Astrocyte (in vitro differentiated cells and primary cell): ENCODE results near the gene HAUS3. TPM values are rescaled to one million over a fixed set of nuclear protein-coding genes. Genes with fewer than 3 reads are reported as not detected.

Experiments
- DNase-seq: peaks from one replicate; pipeline ENCODE4 v3.0.0-alpha.2; 2010; ENCODE audit warnings: low read depth
- FAIRE-seq: peaks from 2 replicates; lab custom pipeline; 2011; peaks lifted over from hg19 to GRCh38; lab: Jason Lieb, UNC
- H2AFZ ChIP-seq: 2 replicates; pipeline ENCODE4 v1.6.0; 2012; ENCODE audit warnings: low read depth, low read length, inconsistent platforms
- H3K27ac ChIP-seq: 2 replicates; pipeline ENCODE4 v1.5.1; 2011; ENCODE audit warnings: low read depth, low read length, inconsistent platforms
- H3K27me3 ChIP-seq: 2 replicates; pipeline ENCODE4 v1.6.0; 2011; ENCODE audit warnings: low read length, inconsistent platforms; ENCODE audit not compliant: insufficient read depth
- H3K36me3 ChIP-seq: 2 replicates; pipeline ENCODE4 v1.5.1; 2011; ENCODE audit warnings: low read length, inconsistent platforms; ENCODE audit not compliant: insufficient read depth
- H3K4me1 ChIP-seq: 2 replicates; pipeline ENCODE4 v1.5.1; 2011; ENCODE audit warnings: low read length, inconsistent platforms; ENCODE audit not compliant: insufficient read depth
- H3K4me2 ChIP-seq: 2 replicates; pipeline ENCODE4 v1.6.0; 2012; ENCODE audit warnings: low read length, inconsistent platforms
- H3K4me3 ChIP-seq: 2 replicates; pipeline ENCODE4 v1.5.1; 2011; ENCODE audit warnings: low read depth, mild to moderate bottlenecking, low read length, inconsistent platforms; ENCODE audit not compliant: insufficient read depth
- H3K79me2 ChIP-seq: 2 replicates; pipeline ENCODE4 v1.6.0; 2012; ENCODE audit warnings: mild to moderate bottlenecking, low read length, inconsistent platforms; ENCODE audit not compliant: insufficient read depth
- H3K9ac ChIP-seq: 2 replicates; pipeline ENCODE4 v1.6.0; 2012; ENCODE audit warnings: mild to moderate bottlenecking, low read length, inconsistent platforms
- H3K9me3 ChIP-seq: 2 replicates; pipeline ENCODE4 v1.5.1; 2012; ENCODE audit warnings: low read depth, mild to moderate bottlenecking, low read length, inconsistent platforms; ENCODE audit not compliant: insufficient read depth
- H4K20me1 ChIP-seq: 2 replicates; pipeline ENCODE4 v1.6.0; 2012; ENCODE audit warnings: low read length, inconsistent platforms; ENCODE audit not compliant: insufficient read depth
- H3K27ac Mint-ChIP-seq: one replicate; pipeline ENCODE4 v1.8.0; 2021; ENCODE audit warnings: mild to moderate bottlenecking, mixed read lengths; ENCODE audit not compliant: unreplicated experiment
- H3K27me3 Mint-ChIP-seq: one replicate; pipeline ENCODE4 v1.8.0; 2021; ENCODE audit warnings: low read depth, mixed read lengths; ENCODE audit not compliant: unreplicated experiment
- H3K36me3 Mint-ChIP-seq: one replicate; pipeline ENCODE4 v1.8.0; 2021; ENCODE audit warnings: low read depth, mixed read lengths; ENCODE audit not compliant: unreplicated experiment
- H3K4me1 Mint-ChIP-seq: one replicate; pipeline ENCODE4 v1.8.0; 2021; ENCODE audit warnings: low read depth, mixed read lengths; ENCODE audit not compliant: unreplicated experiment
- H3K4me3 Mint-ChIP-seq: one replicate; pipeline ENCODE4 v1.8.0; 2021; ENCODE audit warnings: mild to moderate bottlenecking, moderate library complexity, mixed read lengths; ENCODE audit not compliant: unreplicated experiment
- H3K9me3 Mint-ChIP-seq: one replicate; pipeline ENCODE4 v1.8.0; 2021; ENCODE audit warnings: mild to moderate bottlenecking, mixed read lengths; ENCODE audit not compliant: unreplicated experiment
- EZH2 ChIP-seq: IDR thresholded peaks from 2 replicates; pipeline ENCODE4 v1.6.1; 2012; ENCODE audit warnings: mild to moderate bottlenecking, low read length, inconsistent platforms; ENCODE audit not compliant: insufficient read depth
- total RNA-seq: library from RNA; stranded (reverse); gene quantifications from 2 replicates; pipeline ENCODE4 v1.2.1, GENCODE V29; 2021
- TF ChIP-seq, protein P1 (sequence below): IDR thresholded peaks from 2 replicates; pipeline ENCODE4 v1.5.1; 2011; ENCODE audit warnings: low read depth, mild to moderate bottlenecking, inconsistent platforms, low read length, moderate library complexity; ENCODE audit not compliant: insufficient read depth

Gene HAUS3
- total RNA-seq, 1 donor from 2014 or later, result 10.7 TPM

DNA sequence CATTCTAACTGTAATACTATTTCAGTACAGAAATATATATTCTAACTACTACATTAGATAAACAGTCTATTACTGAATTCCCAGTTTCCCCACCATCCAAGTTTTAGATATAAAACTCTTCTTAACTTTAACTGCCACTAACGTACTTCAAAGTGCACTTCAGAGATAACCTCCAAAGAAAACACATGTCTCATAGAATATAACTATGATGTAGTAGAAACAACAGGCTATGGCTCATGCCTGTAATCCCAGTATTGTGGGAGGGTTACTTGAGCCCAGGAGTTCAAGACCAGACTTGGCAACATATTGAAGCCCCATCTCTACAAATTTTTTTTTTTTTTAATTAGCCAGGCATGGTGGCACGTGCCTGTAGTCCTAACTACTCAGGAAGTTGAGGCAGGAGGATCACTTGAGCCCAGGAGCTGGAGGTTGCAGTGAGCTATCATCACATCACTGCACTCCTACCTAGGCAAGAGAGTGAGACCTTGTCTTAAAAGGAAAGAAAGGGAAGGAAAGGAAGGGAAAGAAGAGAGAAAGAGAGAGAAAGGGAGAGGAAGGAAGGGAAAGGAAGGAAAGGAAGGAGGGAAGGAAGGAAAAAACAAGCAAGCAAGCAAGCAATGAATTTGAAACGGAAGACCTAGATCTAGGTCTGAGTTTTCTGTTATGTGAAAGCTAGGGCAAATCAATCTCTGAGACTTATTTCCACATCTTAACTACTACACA lies 4.8 kb downstream of the HAUS3 start:
- no peaks in the 10 kb centered on the region for H3K9me3 ChIP-seq
- no peak overlapping the region for H3K4me3 ChIP-seq
- Mint-ChIP-seq H3K36me3 (peaks cover 7% of the 10 kb centered on the region), H3K27ac (no peak overlapping the region), H3K4me3 (no peak overlapping the region), H3K9me3 (no peaks in the 10 kb centered on the region), H3K4me1 (peaks cover 14% of the 10 kb centered on the region), H3K27me3 (no peaks in the 10 kb centered on the region)
- H3K79me2 ChIP-seq, result peaks cover 50% of the 10 kb centered on the region
- no peak overlapping the region for H3K27ac ChIP-seq
- peaks cover 19% of the 10 kb centered on the region for H3K4me1 ChIP-seq
- TF ChIP-seq EZH2, result no peak
- TF ChIP-seq, protein P1, sequence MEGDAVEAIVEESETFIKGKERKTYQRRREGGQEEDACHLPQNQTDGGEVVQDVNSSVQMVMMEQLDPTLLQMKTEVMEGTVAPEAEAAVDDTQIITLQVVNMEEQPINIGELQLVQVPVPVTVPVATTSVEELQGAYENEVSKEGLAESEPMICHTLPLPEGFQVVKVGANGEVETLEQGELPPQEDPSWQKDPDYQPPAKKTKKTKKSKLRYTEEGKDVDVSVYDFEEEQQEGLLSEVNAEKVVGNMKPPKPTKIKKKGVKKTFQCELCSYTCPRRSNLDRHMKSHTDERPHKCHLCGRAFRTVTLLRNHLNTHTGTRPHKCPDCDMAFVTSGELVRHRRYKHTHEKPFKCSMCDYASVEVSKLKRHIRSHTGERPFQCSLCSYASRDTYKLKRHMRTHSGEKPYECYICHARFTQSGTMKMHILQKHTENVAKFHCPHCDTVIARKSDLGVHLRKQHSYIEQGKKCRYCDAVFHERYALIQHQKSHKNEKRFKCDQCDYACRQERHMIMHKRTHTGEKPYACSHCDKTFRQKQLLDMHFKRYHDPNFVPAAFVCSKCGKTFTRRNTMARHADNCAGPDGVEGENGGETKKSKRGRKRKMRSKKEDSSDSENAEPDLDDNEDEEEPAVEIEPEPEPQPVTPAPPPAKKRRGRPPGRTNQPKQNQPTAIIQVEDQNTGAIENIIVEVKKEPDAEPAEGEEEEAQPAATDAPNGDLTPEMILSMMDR, result no peak
- no peaks in the 10 kb centered on the region for H3K27me3 ChIP-seq
- H3K36me3 ChIP-seq, result peaks cover 15% of the 10 kb centered on the region
- FAIRE-seq, result no peak
- no peak overlapping the region for H2AFZ ChIP-seq
- peaks cover 33% of the 10 kb centered on the region for H4K20me1 ChIP-seq
- no peak for DNase-seq
- no peak overlapping the region for H3K4me2 ChIP-seq
- no peak overlapping the region for H3K9ac ChIP-seq

DNA sequence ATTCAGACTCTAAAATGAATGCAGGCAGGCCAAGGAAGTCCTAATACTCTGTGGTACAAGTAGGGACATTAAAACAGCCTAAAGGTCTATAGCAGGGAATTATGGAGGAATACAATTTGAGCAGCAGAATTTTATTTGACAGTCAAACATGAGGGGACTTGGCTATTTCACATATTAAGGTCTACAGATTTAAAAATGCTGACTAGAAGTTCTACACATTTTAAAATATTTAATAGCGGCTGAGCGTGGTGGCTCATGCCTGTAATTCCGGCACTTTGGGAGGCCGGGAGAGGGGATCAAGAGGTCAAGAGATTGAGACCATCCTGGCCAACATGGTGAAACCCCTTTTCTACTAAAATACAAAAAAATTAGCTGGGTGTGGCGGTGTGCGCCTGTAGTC lies 10.8 kb downstream of the HAUS3 start:
- FAIRE-seq (no peak), DNase-seq (no peak)
- H3K4me3 Mint-ChIP-seq, result no peak overlapping the region

More for the DNA sequence above, 10.8 kb downstream of the HAUS3 start:
- no peaks in the 10 kb centered on the region for H3K9me3 ChIP-seq
- no peaks in the 10 kb centered on the region for H3K4me1 ChIP-seq
- no peak overlapping the region for H2AFZ ChIP-seq
- H3K4me3 ChIP-seq, result no peak overlapping the region
- peaks cover 12% of the 10 kb centered on the region for H3K36me3 ChIP-seq
- peaks cover 4% of the 10 kb centered on the region for H4K20me1 ChIP-seq
- H3K27me3 Mint-ChIP-seq, result no peaks in the 10 kb centered on the region
- H3K9me3 Mint-ChIP-seq, result no peaks in the 10 kb centered on the region
- TF ChIP-seq, protein P1, result no peak
- TF ChIP-seq EZH2, result no peak
- no peaks in the 10 kb centered on the region for H3K27me3 ChIP-seq
- no peak overlapping the region for H3K9ac ChIP-seq
- no peak overlapping the region for H3K4me2 ChIP-seq
- H3K4me1 Mint-ChIP-seq, result no peaks in the 10 kb centered on the region
- no peak overlapping the region for H3K27ac Mint-ChIP-seq
- H3K79me2 ChIP-seq, result no peaks in the 10 kb centered on the region
- no peak overlapping the region for H3K27ac ChIP-seq
- H3K36me3 Mint-ChIP-seq, result peaks cover 7% of the 10 kb centered on the region
